Putamen (tissue), 1 donor: ENCODE measurements around the gene THSD7A.

ENCODE experiments used
- DNase-seq: peaks from one replicate; pipeline ENCODE4 v3.0.0-alpha.2; 2016; ENCODE audit warnings: low spot score

THSD7A gene

GRCh38 chr7:11749629-11750028 lies 82.4 kb downstream of the THSD7A start:
- DNase-seq: no peak

GRCh38 chr7:11748884-11749283 lies 83.1 kb downstream of the THSD7A start:
- no peak for DNase-seq

- no peak for DNase-seq
These were observed 84.1 kb downstream of the THSD7A start for GRCh38 chr7:11747715-11748485.

GRCh38 chr7:11746591-11746990 lies 85.4 kb downstream of the THSD7A start:
- DNase-seq: no peak

- no peak for DNase-seq
These were observed 88.5 kb downstream of the THSD7A start for GRCh38 chr7:11743548-11743947.

GRCh38 chr7:11743016-11743415 lies 89.0 kb downstream of the THSD7A start:
- no peak for DNase-seq

- peak; percentile 46 for DNase-seq
These were observed 89.5 kb downstream of the THSD7A start for GRCh38 chr7:11742496-11742895.

GRCh38 chr7:11737723-11738122 lies 94.3 kb downstream of the THSD7A start:
- no peak for DNase-seq

- no peak for DNase-seq
These were observed 99.8 kb downstream of the THSD7A start for GRCh38 chr7:11732207-11732606.

- no peak for DNase-seq
These were observed 101.3 kb downstream of the THSD7A start for GRCh38 chr7:11730725-11731124.

GRCh38 chr7:11727864-11728263 lies 104.1 kb downstream of the THSD7A start:
- no peak for DNase-seq

GRCh38 chr7:11726794-11727155 lies 105.2 kb downstream of the THSD7A start:
- DNase-seq: peak; percentile 12

GRCh38 chr7:11726001-11726793 lies 105.8 kb downstream of the THSD7A start:
- peak; percentile 51 for DNase-seq

- no peak for DNase-seq
These were observed 115.8 kb downstream of the THSD7A start for GRCh38 chr7:11716185-11716584.

- no peak for DNase-seq
These were observed 117.3 kb downstream of the THSD7A start for GRCh38 chr7:11714676-11715075.

- no peak for DNase-seq
These were observed 117.8 kb downstream of the THSD7A start for GRCh38 chr7:11714205-11714604.

- DNase-seq: no peak
These were observed 118.6 kb downstream of the THSD7A start for GRCh38 chr7:11713352-11713751.

GRCh38 chr7:11710377-11710776 lies 121.6 kb downstream of the THSD7A start:
- DNase-seq: no peak

- no peak for DNase-seq
These were observed 122.8 kb downstream of the THSD7A start for GRCh38 chr7:11709196-11709595.

- no peak for DNase-seq
These were observed 124.3 kb downstream of the THSD7A start for GRCh38 chr7:11707606-11708193.

- no peak for DNase-seq
These were observed 125.1 kb downstream of the THSD7A start for GRCh38 chr7:11706666-11707605.

GRCh38 chr7:11703829-11704228 lies 128.2 kb downstream of the THSD7A start:
- no peak for DNase-seq
